Activated CD8-positive, alpha-beta memory T cell treated with anti-CD3 and anti-CD28 coated beads, Interleukin-2, amount 50 U/mL, for 1 hour (primary cell): Measurements from ENCODE around the gene OR2T2.
"Not testable (repeated sequence)": the region's sequence is repeated elsewhere in the genome, so short reads cannot be mapped to it uniquely, and the experiment has no call there.

ENCODE experiments used
- DNase-seq: peaks from one replicate; pipeline ENCODE4 v3.0.0-alpha.2; 2020; ENCODE audit errors: extremely low read depth

OR2T2 gene, protein sequence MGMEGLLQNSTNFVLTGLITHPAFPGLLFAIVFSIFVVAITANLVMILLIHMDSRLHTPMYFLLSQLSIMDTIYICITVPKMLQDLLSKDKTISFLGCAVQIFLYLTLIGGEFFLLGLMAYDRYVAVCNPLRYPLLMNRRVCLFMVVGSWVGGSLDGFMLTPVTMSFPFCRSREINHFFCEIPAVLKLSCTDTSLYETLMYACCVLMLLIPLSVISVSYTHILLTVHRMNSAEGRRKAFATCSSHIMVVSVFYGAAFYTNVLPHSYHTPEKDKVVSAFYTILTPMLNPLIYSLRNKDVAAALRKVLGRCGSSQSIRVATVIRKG

DNA sequence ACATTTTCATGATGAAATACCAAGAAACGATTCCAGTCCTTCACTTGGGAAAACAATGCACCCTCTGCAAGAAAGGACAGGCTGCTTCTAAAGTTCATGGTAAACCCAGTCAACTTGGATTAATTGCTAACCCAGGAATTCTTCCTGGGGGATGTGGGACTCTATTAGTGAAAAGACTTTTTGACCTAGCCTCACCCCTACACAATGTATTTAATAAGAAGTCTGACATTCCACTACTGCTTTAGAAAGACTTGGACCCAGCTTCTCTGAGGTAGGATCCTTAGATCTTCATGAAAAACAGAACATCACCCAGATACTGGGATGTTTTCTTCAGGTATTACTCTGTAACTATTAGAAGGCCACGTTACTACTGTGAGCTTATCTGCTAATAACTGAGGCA, at the start of gene OR2T2:
Gene OR2T2 (plus strand): TSS at position 239 of the 400 bp plus-strand sequence. CDS start 7,161 bp downstream, outside the sequence.
- DNase-seq: not testable (repeated sequence)

DNA sequence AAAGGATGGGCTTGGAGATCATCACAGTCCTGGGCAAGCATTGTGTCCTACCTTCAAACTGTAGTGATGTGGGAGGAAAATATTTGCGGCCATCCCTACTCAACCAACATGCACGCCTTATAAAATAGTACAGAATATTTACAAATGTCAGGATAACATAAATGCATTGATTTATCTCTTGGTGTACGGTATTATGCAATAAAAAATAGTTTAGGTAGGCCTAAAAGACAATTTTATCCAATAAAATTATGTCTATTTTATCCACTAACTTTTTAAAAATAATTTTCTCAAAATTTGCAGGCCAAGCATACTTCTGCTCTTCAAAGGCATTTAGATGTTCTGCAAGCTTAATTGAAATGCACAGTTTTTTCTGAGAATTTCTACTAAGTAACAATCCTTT, 42.7 kb upstream of the OR2T2 start, which contains the start of gene OR2T1:
Gene OR2T1 (plus strand): TSS at position 301 of the 400 bp plus-strand sequence. CDS start 3,100 bp downstream, outside the sequence.
- no peak for DNase-seq

DNA sequence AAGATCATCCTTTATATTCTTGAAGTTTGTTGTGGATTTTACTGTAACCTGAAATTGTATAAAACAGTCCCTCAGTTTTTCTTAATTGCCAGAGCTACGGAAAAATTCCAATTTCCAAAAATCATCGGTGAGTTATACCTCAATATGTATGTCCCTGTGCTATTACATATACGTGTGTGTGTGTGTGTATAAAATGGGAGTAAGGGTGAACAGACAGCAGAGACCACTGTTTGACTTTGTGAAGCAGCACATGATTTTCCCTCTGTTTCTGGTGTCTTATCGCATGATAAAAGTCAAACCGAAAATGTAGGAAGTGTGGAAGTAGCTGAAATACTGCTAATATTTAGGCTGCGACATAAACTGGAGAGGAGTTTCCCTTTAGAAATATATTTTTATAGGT, 41.4 kb upstream of the OR2T2 start:
- no peak for DNase-seq

DNA sequence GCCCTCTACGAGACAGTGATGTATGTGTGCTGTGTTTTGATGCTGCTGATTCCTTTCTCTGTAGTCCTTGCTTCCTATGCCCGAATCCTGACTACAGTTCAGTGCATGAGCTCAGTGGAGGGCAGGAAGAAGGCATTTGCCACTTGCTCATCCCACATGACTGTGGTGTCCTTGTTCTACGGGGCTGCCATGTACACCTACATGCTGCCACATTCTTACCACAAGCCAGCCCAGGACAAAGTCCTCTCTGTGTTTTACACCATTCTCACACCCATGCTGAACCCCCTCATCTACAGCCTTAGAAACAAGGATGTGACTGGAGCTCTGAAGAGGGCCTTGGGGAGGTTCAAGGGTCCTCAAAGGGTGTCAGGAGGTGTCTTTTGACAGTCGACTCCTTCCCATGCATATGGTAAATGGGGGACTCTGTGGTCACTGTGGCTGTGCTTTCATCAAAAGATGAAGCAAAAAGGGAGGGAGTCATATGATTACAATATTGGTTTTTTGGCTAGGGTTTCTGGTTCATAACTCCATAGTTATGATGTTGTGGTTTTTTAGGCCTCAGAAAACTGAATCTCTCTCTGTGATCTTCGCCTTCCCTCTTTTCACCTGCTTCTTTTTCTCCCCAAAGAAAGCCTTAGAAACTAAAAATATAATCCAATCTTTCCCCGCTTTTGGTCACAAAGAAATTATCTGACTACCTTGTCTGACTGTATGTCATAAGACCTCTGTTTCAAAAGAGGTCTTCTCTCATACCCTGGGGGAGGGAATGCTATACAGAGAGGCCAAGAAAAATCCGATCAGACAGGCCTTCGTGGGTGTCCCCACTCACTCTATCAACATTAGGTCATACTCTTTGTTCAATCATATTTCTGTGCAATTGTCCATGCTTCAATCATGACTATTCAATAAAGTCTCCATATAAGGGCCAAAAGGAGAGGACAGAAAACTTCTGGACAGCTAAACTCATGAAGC, 38.4 kb upstream of the OR2T2 start:
- no peak for DNase-seq

DNA sequence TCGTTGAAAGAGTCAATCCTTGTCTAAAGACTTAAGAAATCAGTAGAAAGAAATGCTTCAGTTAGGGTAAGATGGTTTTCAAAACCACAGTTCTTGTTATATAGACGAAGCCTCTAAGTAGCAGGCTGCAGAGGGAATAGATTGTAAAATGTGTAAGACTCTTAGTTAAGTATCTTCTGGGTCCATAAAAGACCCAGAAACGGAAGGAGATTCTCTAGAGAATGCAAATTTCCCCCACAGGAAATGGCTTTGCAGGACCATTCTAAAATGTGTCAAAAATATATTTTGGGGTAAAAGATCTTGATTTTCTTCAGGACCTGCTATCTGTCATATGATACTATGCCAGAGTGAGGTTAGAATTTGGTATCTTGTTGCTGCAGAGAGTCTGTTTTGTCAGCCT, 29.2 kb upstream of the OR2T2 start:
- DNase-seq: no peak

DNA sequence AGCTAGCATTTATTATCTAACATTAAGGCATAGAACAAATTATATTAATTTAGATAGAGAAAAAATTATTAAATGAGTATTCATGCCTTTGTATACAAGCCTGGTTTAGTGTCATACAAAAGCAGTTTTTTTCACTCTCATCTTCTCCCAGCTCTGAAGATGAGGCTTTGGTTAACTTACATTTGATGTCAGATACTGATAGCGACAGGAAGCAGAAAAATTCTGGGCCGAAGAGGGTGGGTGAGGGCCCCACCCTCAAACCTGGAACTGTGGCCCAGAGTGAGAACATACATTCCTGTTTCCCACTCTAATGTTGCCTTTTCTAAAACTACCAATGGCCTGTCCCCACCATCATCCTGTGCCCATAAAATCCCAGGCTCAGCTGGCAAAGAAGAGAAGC, 27.6 kb upstream of the OR2T2 start:
- no peak for DNase-seq

DNA sequence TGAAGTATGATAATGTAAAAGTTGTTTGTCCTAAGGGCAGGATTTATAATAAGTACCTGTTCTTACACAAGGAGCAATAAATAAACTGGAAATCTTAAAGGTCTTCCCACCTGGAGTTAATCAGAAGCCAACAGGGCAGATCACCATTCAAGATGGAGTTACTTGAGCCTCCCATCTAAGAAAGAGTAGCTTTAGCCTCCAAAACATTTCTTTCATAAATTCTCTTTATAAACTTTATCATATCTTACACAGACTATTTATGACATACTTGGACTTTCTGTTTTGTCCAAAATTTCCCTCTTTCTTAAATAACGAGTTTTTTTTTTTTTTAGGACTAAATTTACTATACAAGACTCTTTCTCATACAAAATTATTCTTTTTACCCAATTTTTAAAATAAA, 24.1 kb upstream of the OR2T2 start:
- DNase-seq: no peak

DNA sequence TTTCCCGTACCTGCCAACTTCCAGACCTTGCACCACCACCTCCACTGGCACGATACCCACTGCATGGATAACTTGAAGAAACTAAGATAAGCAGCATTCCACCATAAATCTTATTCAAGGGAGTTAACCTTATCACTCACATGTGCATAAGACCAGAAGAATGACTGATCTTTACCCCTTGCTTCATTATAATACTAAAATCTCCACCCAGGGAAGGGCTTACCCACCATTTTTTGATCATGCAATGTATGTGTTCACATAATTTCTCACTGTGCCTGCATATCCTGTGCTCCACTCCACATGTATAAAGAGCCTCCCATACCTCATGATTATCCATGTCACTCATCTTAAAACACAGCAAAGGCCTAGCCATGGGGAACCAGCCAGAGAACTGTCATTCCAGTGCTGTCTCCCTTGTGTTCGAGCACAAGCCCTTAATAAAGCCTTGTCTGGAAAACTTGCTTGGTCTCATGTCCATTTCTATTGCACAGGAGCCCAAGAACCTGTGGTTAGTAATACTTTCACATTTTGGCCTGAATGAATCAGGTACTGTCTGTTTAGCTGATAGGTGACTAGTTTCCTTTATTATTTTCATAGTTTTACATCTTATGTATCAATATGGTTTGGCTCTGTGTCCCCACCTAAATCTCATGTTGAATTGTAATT, 17.8 kb upstream of the OR2T2 start:
- DNase-seq: not testable (repeated sequence)

DNA sequence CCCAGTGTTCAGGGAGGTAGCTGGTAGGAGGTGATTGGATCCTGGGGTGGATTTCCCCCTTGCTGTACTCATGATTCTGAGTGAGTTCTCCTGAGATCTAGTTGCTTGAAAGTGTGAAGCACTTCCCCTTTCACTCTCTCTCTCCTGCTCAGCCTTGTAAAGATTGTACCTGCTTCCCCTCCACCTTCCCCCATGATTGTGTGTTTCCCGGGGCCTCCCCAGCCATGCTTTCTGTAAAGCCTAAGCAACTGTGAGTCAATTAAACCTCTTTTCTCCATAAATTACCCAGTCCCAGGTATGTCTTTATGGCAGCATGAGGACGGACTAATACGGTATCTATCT, 17.3 kb upstream of the OR2T2 start:
- not testable (repeated sequence) for DNase-seq

DNA sequence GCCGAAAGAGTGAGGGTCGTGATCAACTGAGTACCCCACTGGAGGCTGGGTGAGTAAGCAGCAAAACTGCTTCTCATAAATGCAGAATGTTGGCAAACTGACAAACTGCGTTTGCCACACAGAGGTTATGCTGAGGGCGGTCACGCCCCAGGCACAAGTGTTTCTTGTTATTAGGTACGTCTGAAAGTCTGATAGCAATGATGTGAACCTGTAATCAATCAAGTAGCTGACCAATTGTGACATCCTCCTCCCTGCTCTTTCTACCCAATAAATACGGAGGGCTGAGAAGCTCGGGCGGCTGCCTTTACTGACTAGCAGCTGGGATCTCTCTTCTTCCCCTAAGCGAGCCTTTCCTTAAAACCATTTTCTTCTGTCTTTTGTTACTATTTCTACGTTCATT, 13.8 kb upstream of the OR2T2 start:
- DNase-seq: not testable (repeated sequence)

DNA sequence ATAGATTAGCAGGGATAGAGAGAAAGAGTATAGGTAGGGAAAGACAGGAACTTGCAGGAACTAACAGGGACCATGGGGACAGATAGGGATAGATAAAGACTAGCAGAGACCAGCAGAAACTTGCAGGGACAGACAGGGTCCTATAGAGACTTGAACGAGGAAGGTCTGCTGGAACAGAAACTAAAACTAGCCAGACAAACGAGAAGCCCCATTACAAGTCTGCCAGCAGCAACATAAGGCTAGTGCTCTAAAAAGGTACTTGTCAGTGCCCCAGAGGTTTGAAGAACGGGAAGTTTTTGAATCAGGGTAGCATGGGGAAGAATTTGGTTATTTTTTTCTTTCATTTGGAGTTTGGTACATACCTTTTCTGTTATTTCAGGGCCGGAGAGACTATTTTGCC, 13.2 kb upstream of the OR2T2 start:
- not testable (repeated sequence) for DNase-seq

DNA sequence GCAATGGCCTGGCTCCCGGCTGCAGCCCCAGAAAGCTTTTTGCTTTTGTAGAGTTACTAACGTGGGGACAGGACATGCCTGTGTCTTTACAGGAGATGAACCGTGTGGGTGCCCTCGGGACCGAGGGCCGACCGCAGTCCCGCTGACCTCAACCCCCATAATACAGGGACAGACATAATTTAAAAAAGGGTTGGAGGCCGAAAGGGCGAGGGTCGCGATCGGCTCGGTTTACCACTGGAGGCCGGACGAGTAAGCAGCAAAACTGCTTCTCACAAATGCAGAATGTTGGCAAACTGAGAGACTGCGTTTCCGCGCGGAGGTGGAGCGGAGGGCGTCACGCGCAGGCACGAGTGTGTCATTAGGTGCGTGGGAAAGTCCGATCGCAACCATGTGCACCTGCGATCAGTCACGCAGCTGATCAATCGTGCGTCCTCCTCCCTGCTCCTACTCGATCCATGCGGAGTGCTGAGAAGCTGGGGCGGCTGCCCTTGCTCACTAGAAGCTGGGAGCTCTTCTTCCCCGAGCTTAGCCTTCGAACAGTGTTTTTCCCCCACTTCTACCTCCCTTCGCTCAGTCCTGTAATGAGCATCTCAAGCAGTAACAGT, 11.5 kb upstream of the OR2T2 start:
- DNase-seq: not testable (repeated sequence)

DNA sequence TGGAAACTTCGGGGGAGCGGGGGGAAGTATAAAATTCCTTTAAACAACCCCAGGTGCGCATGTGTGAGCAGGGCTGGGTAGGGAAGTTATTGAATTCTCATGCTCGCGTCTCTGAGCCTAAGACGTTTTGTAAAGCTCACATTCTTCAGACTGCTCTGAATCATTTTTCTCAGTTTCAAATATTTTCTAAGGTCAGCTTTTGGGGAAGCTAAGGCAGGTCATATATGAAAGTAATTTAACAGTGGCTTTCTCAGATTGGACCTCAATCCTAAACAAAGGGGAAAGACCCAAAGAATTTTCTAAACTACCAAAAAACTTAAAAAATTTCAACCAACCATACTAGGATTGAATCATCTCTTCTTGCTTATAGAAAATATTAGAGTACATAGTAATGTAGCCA, 10.5 kb upstream of the OR2T2 start:
- DNase-seq: not testable (repeated sequence)

DNA sequence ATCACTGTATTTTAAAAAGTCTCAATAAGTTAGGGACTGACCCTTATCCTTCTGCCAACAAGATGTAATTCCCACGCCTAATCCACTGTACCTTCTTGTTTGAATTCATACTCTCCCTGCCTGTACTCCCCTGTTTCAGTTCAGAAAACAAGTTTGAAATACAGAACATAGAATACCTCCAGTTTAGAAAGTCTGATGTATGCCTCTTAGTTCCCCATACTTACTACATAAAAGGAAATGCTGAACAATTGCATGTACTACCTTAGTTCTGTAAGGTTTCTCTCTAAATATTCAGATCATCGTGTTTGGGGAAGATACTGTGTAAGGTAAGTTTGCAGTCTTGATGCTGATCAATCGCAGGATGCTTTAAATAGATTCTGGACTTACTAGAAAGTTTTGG, 9.1 kb upstream of the OR2T2 start:
- not testable (repeated sequence) for DNase-seq

DNA sequence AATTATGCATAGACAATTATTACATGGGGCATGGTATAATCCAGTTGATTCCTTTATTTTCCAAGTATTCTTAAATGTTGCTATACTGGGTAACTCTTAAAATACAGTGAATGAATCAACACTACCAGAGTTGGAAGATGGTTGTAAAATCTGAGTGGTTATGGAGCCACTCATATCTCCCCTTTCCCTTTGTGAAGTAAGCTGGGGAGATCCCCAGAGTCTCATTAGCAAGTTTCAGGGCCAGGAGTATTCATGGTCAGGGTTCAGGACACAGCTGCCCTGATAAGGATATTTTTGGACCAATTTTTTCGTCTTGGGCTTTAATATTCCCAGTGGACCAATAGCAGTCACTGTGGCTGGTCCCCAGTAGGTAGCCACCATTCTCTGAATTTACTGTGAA, 6.8 kb upstream of the OR2T2 start:
- DNase-seq: not testable (repeated sequence)

DNA sequence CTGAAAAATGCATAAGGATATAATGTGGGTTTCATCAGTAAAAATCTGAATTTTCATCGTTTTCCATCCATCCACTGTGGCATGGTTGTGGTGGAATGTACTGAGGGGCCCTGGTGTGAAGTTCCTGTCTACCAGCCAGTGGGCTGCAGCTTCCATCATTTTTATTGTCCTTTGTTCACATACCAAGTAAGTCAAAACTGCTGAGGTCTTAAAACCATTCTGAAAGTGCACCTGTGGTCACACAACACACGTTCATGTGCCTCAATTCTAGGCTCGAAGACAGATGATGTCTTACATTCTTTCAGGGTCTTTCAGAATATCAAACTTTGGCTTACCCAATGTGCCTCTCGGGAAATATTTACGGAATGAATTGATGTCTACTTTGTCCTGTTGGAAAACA, 6.2 kb upstream of the OR2T2 start:
- DNase-seq: not testable (repeated sequence)

DNA sequence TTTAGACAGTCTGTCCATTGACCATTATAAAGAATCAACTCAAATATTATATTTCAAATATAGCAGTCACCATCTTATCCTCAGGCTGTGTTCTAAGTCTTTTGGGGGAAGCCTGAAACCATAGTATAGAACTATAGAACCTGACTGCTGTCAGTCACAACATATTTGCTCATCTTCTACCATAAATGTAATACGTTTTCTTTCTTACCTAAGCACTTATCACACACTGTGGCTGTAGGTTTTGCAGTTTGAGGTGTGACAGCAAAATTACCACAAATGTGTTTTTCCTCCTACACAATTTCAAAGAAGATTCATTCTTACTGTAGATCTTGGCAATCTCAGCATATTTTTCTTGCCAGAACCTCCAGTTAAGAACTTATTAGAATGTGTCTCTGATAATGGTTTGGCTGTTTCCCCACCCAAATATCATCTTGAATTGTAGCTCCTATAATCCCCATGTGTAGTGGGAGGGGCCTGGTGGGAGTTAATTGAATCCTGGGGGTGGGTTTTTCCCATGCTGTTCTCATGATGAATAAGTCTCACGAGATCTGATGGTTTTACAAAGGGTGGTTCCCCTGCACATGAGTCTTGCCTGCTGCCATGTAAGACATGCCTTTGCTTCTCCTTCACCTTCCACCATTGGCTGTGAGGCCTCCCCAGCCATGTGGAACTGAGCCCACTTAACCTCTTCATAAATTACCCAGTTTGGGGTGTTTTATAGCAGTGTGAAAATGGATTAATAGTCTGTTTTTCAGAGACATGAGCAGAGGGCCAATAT, 2.7 kb upstream of the OR2T2 start:
- DNase-seq: not testable (repeated sequence)

DNA sequence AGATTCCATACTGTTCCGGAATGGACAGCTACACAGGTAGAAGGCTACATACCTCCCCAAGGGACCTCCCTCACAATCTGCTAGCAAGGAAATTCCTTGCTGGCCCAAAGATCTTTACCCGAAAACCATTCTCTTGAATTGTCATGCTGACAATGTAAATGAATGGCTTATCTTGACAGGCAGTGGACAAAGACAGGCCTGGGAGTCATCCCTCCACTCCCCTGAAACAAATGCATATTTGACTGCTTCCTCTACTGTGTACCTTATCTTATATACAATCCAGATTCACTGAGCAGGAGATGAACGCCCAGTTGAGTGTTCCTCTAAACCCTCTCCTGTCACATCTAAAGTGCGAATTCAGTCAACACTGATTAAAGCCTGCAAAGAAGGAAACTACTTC, 834 bp upstream of the OR2T2 start:
- not testable (repeated sequence) for DNase-seq

DNA sequence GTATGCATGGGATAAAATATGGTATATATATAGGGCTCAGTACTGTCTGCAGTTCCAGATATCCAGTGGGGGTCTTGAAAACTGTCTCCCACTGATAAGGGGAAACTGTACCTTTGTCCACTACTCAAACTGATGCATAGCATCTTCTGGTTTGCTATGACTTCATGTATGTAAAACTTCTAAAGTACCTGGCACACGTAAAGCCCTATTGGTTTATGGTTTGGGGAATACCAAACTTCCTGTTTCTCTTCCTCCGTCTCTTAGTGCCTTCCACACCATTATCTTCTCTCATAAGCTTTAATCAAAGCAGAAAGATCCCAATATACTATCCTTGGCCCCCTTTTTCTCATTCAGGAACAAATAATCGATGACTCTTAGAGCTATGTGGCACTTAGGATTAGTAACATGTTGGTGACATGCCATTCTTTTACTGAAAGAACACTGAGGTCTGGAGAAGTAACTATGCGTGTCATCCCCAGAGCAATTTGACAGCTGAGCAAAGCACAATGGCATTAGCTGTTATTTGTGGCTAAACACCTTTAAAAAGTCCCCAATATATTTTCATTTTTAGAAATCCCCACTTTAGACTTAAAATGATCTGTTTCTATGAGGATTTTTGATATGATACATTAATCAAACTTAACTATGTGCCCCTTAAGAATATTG, 3.1 kb downstream of the OR2T2 start:
- DNase-seq: not testable (repeated sequence)

DNA sequence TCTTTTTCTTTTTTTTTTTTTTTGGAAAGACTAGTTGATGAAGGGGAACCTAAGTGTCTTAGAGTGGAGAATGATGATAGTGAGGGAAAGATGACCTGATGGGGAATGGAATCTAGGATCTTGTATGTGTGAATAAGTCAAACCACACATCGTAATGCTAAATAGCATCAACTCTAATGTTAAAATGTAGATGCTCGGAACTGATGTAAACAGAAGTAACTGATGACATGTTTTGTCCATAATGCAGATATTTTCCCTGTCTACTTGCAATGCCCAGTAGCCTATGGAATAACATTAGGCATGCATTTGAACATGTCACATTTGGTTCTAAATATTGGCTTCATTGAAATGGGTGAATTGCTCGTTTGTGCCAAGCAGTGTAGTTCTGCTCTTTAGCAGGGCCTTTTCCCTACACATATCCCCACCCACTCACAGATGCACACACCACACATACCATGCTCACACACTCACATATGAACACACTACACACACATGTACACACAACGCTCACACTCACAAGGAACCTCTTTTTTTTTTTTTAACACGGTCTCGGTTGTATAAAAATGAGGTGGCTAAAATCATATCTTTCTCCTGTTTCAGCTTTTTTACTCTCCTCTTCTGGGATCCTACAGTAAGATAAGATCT, 4.5 kb downstream of the OR2T2 start:
- not testable (repeated sequence) for DNase-seq
